Measurements from ENCODE around the gene CLEC12A.

- TF ChIP-seq EZH2 (IDR thresholded peaks at IDR 0.05) (no peak), CTCF (IDR thresholded peaks at IDR 0.05) (peak; percentile 68)
Observed at GRCh38 chr12:9925705-9926393, 45.4 kb upstream of the CLEC12A start.
